Tibial nerve (tissue), 3 donors: ENCODE measurements around the gene IER3IP1.

Experiments
- POLR2A ChIP-seq, 2 donors: fragments of 450-650 bp; IDR thresholded peaks; one replicate each; pipeline ENCODE4 v1.6.1; 2017; ENCODE audit warnings: antibody characterized with exemption in 2 of 2, mild to moderate bottlenecking in 2 of 2, moderate library complexity in 2 of 2
- TF ChIP-seq, protein P1 (sequence below), 5 experiments: fragments of 200-600 bp in 3 of 5; fragments of 450-650 bp in 2 of 5; sonication (generic) in 3 of 5; IDR thresholded peaks; one replicate each; pipeline ENCODE4 v1.5.1; 2016 to 2019; ENCODE audit warnings: antibody characterized with exemption in 5 of 5, mild to moderate bottlenecking in 3 of 5, moderate library complexity in 2 of 5

GRCh38 chr18:47150029-47150823 is 25.9 kb downstream of the IER3IP1 start, which contains the start of gene HDHD2:
- TF ChIP-seq, protein P1, sequence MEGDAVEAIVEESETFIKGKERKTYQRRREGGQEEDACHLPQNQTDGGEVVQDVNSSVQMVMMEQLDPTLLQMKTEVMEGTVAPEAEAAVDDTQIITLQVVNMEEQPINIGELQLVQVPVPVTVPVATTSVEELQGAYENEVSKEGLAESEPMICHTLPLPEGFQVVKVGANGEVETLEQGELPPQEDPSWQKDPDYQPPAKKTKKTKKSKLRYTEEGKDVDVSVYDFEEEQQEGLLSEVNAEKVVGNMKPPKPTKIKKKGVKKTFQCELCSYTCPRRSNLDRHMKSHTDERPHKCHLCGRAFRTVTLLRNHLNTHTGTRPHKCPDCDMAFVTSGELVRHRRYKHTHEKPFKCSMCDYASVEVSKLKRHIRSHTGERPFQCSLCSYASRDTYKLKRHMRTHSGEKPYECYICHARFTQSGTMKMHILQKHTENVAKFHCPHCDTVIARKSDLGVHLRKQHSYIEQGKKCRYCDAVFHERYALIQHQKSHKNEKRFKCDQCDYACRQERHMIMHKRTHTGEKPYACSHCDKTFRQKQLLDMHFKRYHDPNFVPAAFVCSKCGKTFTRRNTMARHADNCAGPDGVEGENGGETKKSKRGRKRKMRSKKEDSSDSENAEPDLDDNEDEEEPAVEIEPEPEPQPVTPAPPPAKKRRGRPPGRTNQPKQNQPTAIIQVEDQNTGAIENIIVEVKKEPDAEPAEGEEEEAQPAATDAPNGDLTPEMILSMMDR (IDR thresholded peaks at IDR 0.05), result no peak
- TF ChIP-seq POLR2A (IDR thresholded peaks at IDR 0.05), result peak; percentile 49 to 63
